Ovary (tissue), 3 donors: ENCODE results near the gene PRR35.

Source experiments
- EP300 ChIP-seq: sonication (generic); formaldehyde crosslinking; IDR thresholded peaks from one replicate; pipeline ENCODE4 v1.6.1; 2017; ENCODE audit warnings: antibody characterized with exemption
- POLR2A ChIP-seq: fragments of 450-650 bp; IDR thresholded peaks from one replicate; pipeline ENCODE4 v1.6.1; 2017; ENCODE audit warnings: antibody characterized with exemption, mild to moderate bottlenecking, moderate library complexity
- TF ChIP-seq, protein P1 (sequence below), 3 donors: fragments of 450-650 bp in 2 of 3; fragments of 200-600 bp in 1 of 3; IDR thresholded peaks; one replicate each; pipeline versions ENCODE4 v1.5.1 to v1.8.0; 2016 to 2022; ENCODE audit warnings: antibody characterized with exemption in 3 of 3, mild to moderate bottlenecking in 1 of 3
- donor health status: DM: no; HTN: no; CAD: no.

DNA sequence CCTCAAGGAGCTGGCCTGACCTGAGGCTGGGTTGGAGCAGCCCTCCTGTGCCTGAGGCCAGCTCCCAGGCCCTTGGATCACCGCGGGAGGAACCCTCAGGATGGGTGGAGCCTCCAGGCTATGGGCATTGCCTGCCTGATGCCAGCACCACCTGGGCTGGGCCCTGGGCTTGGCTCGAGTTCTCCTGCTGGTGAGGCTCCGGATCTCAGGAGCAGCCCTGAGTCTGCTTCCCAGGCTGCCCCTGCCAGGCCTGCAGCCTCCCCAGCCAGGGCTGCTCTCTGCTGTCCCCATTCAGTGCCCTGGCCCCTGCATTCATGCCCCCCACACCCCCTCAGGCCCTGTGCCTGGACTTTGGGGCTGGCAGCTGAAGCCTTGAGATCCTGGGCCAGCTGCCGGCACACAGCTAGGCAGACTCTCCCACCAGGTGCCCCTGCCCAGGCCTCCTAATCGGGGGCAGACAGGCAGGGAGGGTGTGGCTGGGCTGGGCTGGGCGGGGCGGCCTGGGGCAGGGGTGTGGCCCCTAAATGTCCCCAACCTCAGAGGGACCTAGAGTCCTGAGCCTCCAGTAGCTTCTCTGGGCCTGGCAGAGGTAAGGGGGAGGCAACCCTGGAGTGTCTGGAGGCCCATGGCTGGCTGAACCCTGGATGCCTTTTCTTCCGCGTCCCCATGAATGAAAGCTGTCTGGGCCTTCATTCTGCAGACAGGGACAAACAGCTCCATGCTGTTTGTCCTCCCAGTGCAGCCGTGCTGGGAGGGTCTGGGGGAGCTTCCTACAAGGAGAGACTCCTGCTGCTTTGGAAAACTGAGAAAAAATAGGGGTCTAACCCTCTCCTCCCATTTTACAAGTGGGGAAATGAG lies 8.4 kb downstream of the PRR35 start:
- TF ChIP-seq, protein P1, sequence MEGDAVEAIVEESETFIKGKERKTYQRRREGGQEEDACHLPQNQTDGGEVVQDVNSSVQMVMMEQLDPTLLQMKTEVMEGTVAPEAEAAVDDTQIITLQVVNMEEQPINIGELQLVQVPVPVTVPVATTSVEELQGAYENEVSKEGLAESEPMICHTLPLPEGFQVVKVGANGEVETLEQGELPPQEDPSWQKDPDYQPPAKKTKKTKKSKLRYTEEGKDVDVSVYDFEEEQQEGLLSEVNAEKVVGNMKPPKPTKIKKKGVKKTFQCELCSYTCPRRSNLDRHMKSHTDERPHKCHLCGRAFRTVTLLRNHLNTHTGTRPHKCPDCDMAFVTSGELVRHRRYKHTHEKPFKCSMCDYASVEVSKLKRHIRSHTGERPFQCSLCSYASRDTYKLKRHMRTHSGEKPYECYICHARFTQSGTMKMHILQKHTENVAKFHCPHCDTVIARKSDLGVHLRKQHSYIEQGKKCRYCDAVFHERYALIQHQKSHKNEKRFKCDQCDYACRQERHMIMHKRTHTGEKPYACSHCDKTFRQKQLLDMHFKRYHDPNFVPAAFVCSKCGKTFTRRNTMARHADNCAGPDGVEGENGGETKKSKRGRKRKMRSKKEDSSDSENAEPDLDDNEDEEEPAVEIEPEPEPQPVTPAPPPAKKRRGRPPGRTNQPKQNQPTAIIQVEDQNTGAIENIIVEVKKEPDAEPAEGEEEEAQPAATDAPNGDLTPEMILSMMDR (IDR thresholded peaks at IDR 0.05) = no peak
- no peak for TF ChIP-seq POLR2A
- no peak for TF ChIP-seq EP300
